Activated T-cell treated with anti-CD3 and anti-CD28 coated beads, Interleukin-2, amount 50 U/mL, for 24 hours (primary cell): Measurements from ENCODE around the gene HIPK2.
A peak's percentile ranks its signal among the peaks of the same experiment; 100 is the strongest.

Experiments
- DNase-seq: peaks from one replicate; pipeline ENCODE4 v3.0.0-alpha.2; 2020
- H3K27ac Mint-ChIP-seq: 2 replicates; pipeline ENCODE4 v1.8.0; 2020; ENCODE audit warnings: mild to moderate bottlenecking, mixed read lengths
- H3K27me3 Mint-ChIP-seq: 2 replicates; pipeline ENCODE4 v1.8.0; 2020; ENCODE audit warnings: mixed read lengths
- H3K36me3 Mint-ChIP-seq: 2 replicates; pipeline ENCODE4 v1.8.0; 2020; ENCODE audit warnings: low read depth, mixed read lengths
- H3K4me1 Mint-ChIP-seq: 2 replicates; pipeline ENCODE4 v1.8.0; 2020; ENCODE audit warnings: low read depth, mixed read lengths
- H3K4me3 Mint-ChIP-seq: 2 replicates; pipeline ENCODE4 v1.8.0; 2020; ENCODE audit warnings: mild to moderate bottlenecking, moderate library complexity, mixed read lengths
- H3K9me3 Mint-ChIP-seq: 2 replicates; pipeline ENCODE4 v1.8.0; 2020; ENCODE audit warnings: mixed read lengths

The HIPK2 gene

GRCh38 chr7:139772873-139773272 lies 4.9 kb downstream of the HIPK2 start:
- Mint-ChIP-seq H3K4me1 (peaks cover 81% of the 10 kb centered on the region), H3K36me3 (peaks cover 50% of the 10 kb centered on the region), H3K27me3 (no peaks in the 10 kb centered on the region), H3K27ac (peak overlapping the region; percentile 92), H3K4me3 (peak overlapping the region; percentile 51), H3K9me3 (no peaks in the 10 kb centered on the region)
- DNase-seq, result no peak

GRCh38 chr7:139772115-139772514 lies 5.7 kb downstream of the HIPK2 start:
- no peak overlapping the region for H3K27ac Mint-ChIP-seq
- no peaks in the 10 kb centered on the region for H3K9me3 Mint-ChIP-seq
- peaks cover 50% of the 10 kb centered on the region for H3K36me3 Mint-ChIP-seq
- H3K4me1 Mint-ChIP-seq, result peaks cover 89% of the 10 kb centered on the region
- DNase-seq, result no peak
- H3K4me3 Mint-ChIP-seq, result no peak overlapping the region
- H3K27me3 Mint-ChIP-seq, result no peaks in the 10 kb centered on the region

- Mint-ChIP-seq H3K4me3 (no peak overlapping the region), H3K27me3 (no peaks in the 10 kb centered on the region), H3K9me3 (no peaks in the 10 kb centered on the region), H3K27ac (peak overlapping the region; percentile 84), H3K36me3 (peaks cover 44% of the 10 kb centered on the region), H3K4me1 (peaks cover 93% of the 10 kb centered on the region)
- DNase-seq, result no peak
Measured at GRCh38 chr7:139771001-139771956, 6.5 kb downstream of the HIPK2 start.

GRCh38 chr7:139769761-139770160 lies 8.0 kb downstream of the HIPK2 start:
- Mint-ChIP-seq H3K27me3 (no peaks in the 10 kb centered on the region), H3K4me3 (no peak overlapping the region), H3K27ac (peak overlapping the region; percentile 63), H3K4me1 (peaks cover 85% of the 10 kb centered on the region), H3K9me3 (no peaks in the 10 kb centered on the region), H3K36me3 (peaks cover 38% of the 10 kb centered on the region)
- DNase-seq, result no peak

- Mint-ChIP-seq H3K4me1 (peaks cover 83% of the 10 kb centered on the region), H3K4me3 (no peak overlapping the region)
Measured at GRCh38 chr7:139769066-139769465, 8.7 kb downstream of the HIPK2 start.

GRCh38 chr7:139768249-139768824 lies 9.5 kb downstream of the HIPK2 start:
- Mint-ChIP-seq H3K36me3 (peaks cover 40% of the 10 kb centered on the region), H3K4me3 (no peak overlapping the region), H3K4me1 (peaks cover 83% of the 10 kb centered on the region), H3K27me3 (no peaks in the 10 kb centered on the region), H3K27ac (peak overlapping the region; percentile 63), H3K9me3 (no peaks in the 10 kb centered on the region)
- DNase-seq, result no peak

More at GRCh38 chr7:139769066-139769465, 8.7 kb downstream of the HIPK2 start:
- no peak for DNase-seq
- H3K27me3 Mint-ChIP-seq, result no peaks in the 10 kb centered on the region
- H3K27ac Mint-ChIP-seq, result peak overlapping the region; percentile 63
- H3K9me3 Mint-ChIP-seq, result no peaks in the 10 kb centered on the region
- peaks cover 42% of the 10 kb centered on the region for H3K36me3 Mint-ChIP-seq

GRCh38 chr7:139767561-139767982 lies 10.2 kb downstream of the HIPK2 start:
- Mint-ChIP-seq H3K9me3 (no peaks in the 10 kb centered on the region), H3K27me3 (no peaks in the 10 kb centered on the region), H3K4me1 (peaks cover 82% of the 10 kb centered on the region), H3K36me3 (peaks cover 35% of the 10 kb centered on the region), H3K27ac (peak overlapping the region; percentile 63), H3K4me3 (no peak overlapping the region)
- no peak for DNase-seq

- H3K27me3 Mint-ChIP-seq, result no peaks in the 10 kb centered on the region
- H3K4me3 Mint-ChIP-seq, result no peak overlapping the region
- no peak overlapping the region for H3K27ac Mint-ChIP-seq
- peaks cover 78% of the 10 kb centered on the region for H3K4me1 Mint-ChIP-seq
- no peak for DNase-seq
- H3K36me3 Mint-ChIP-seq, result peaks cover 32% of the 10 kb centered on the region
- H3K9me3 Mint-ChIP-seq, result no peaks in the 10 kb centered on the region
Measured at GRCh38 chr7:139765143-139765542, 12.7 kb downstream of the HIPK2 start.

- Mint-ChIP-seq H3K4me3 (no peak overlapping the region), H3K4me1 (peaks cover 74% of the 10 kb centered on the region), H3K27me3 (no peaks in the 10 kb centered on the region), H3K9me3 (no peaks in the 10 kb centered on the region), H3K36me3 (peaks cover 18% of the 10 kb centered on the region), H3K27ac (no peak overlapping the region)
- DNase-seq, result no peak
Measured at GRCh38 chr7:139763330-139763729, 14.5 kb downstream of the HIPK2 start.

GRCh38 chr7:139762886-139763285 lies 14.9 kb downstream of the HIPK2 start:
- Mint-ChIP-seq H3K4me3 (no peak overlapping the region), H3K36me3 (peaks cover 18% of the 10 kb centered on the region), H3K4me1 (peaks cover 73% of the 10 kb centered on the region), H3K27ac (no peak overlapping the region), H3K9me3 (no peaks in the 10 kb centered on the region), H3K27me3 (no peaks in the 10 kb centered on the region)
- DNase-seq, result no peak

- Mint-ChIP-seq H3K4me1 (peaks cover 71% of the 10 kb centered on the region), H3K4me3 (no peak overlapping the region), H3K27ac (peak overlapping the region; percentile 8), H3K36me3 (peaks cover 14% of the 10 kb centered on the region), H3K27me3 (no peaks in the 10 kb centered on the region), H3K9me3 (no peaks in the 10 kb centered on the region)
- DNase-seq, result no peak
Measured at GRCh38 chr7:139758388-139758787, 19.4 kb downstream of the HIPK2 start.

- no peaks in the 10 kb centered on the region for H3K27me3 Mint-ChIP-seq
- peaks cover 18% of the 10 kb centered on the region for H3K36me3 Mint-ChIP-seq
- no peak overlapping the region for H3K4me3 Mint-ChIP-seq
- H3K4me1 Mint-ChIP-seq, result peaks cover 73% of the 10 kb centered on the region
- H3K9me3 Mint-ChIP-seq, result no peaks in the 10 kb centered on the region
- DNase-seq, result no peak
- H3K27ac Mint-ChIP-seq, result no peak overlapping the region
Measured at GRCh38 chr7:139757968-139758367, 19.8 kb downstream of the HIPK2 start.

GRCh38 chr7:139753693-139754111 lies 24.1 kb downstream of the HIPK2 start:
- H3K4me3 Mint-ChIP-seq, result no peak overlapping the region
- no peaks in the 10 kb centered on the region for H3K27me3 Mint-ChIP-seq
- no peak for DNase-seq
- H3K4me1 Mint-ChIP-seq, result peaks cover 70% of the 10 kb centered on the region
- H3K27ac Mint-ChIP-seq, result no peak overlapping the region
- H3K36me3 Mint-ChIP-seq, result peaks cover 7% of the 10 kb centered on the region
- H3K9me3 Mint-ChIP-seq, result no peaks in the 10 kb centered on the region

- Mint-ChIP-seq H3K4me3 (no peak overlapping the region), H3K27ac (no peak overlapping the region), H3K4me1 (peaks cover 68% of the 10 kb centered on the region), H3K27me3 (no peaks in the 10 kb centered on the region), H3K9me3 (no peaks in the 10 kb centered on the region), H3K36me3 (peaks cover 7% of the 10 kb centered on the region)
- DNase-seq, result no peak
Measured at GRCh38 chr7:139753081-139753692, 24.6 kb downstream of the HIPK2 start.

GRCh38 chr7:139752604-139753003 lies 25.2 kb downstream of the HIPK2 start:
- Mint-ChIP-seq H3K27ac (peak overlapping the region; percentile 1), H3K36me3 (peaks cover 7% of the 10 kb centered on the region), H3K9me3 (no peaks in the 10 kb centered on the region), H3K4me3 (no peak overlapping the region), H3K27me3 (no peaks in the 10 kb centered on the region), H3K4me1 (peaks cover 68% of the 10 kb centered on the region)
- no peak for DNase-seq
